Lower lobe of right lung (tissue), 2 donors: ENCODE results near the gene SERPIND1. TPM values are rescaled to one million over a fixed set of nuclear protein-coding genes. Genes with fewer than 3 reads are reported as not detected.
A peak's percentile ranks its signal among the peaks of the same experiment; 100 is the strongest.

Experiments
- ATAC-seq, 2 donors: fragments of 200-7000 bp; cut with Tn5 transposase; one replicate each; pipeline ENCODE4 v1.9.1; 2020 to 2022; ENCODE audit warnings: mild to moderate bottlenecking in 2 of 2, moderate library complexity in 2 of 2
- DNase-seq: peaks from one replicate; pipeline ENCODE4 v3.0.0-alpha.2; 2020
- H3K27ac ChIP-seq: fragments of 200-600 bp; one replicate; pipeline ENCODE4 v1.8.0; 2022
- H3K27me3 ChIP-seq: fragments of 200-600 bp; one replicate; pipeline ENCODE4 v1.8.0; 2022; ENCODE audit warnings: low read depth
- H3K36me3 ChIP-seq: fragments of 200-600 bp; one replicate; pipeline ENCODE4 v1.8.0; 2022; ENCODE audit warnings: mild to moderate bottlenecking
- H3K4me1 ChIP-seq: fragments of 200-600 bp; one replicate; pipeline ENCODE4 v1.8.0; 2022
- H3K4me3 ChIP-seq: fragments of 200-600 bp; one replicate; pipeline ENCODE4 v1.8.0; 2022; ENCODE audit warnings: mild to moderate bottlenecking
- H3K9me3 ChIP-seq: fragments of 200-600 bp; one replicate; pipeline ENCODE4 v1.8.0; 2022
- intact Hi-C: fragments of 100-400 bp; cut with DNase I; formaldehyde crosslinking; loops from one replicate; pipeline ENCODE4 v1.11.0; 2022
- total RNA-seq: library from RNA; stranded (reverse); fragmentation: NEBNext Ultra II Directional; extraction: Animal tissue kit (Norgen Biotek cat#: 25700); gene quantifications from one replicate; pipeline ENCODE4 v1.2.1, GENCODE V29; 2021
- TF ChIP-seq, protein P1 (sequence below): fragments of 200-600 bp; IDR thresholded peaks from one replicate; pipeline ENCODE4 v1.8.0; 2022; ENCODE audit warnings: antibody characterized with exemption, mild to moderate bottlenecking
- donor health status: DM: no; HTN: yes; CAD: no; lungs with severe emphysema.

The SERPIND1 gene
- total RNA-seq, 1 donor from 2014 or later = 0.24 TPM

DNA sequence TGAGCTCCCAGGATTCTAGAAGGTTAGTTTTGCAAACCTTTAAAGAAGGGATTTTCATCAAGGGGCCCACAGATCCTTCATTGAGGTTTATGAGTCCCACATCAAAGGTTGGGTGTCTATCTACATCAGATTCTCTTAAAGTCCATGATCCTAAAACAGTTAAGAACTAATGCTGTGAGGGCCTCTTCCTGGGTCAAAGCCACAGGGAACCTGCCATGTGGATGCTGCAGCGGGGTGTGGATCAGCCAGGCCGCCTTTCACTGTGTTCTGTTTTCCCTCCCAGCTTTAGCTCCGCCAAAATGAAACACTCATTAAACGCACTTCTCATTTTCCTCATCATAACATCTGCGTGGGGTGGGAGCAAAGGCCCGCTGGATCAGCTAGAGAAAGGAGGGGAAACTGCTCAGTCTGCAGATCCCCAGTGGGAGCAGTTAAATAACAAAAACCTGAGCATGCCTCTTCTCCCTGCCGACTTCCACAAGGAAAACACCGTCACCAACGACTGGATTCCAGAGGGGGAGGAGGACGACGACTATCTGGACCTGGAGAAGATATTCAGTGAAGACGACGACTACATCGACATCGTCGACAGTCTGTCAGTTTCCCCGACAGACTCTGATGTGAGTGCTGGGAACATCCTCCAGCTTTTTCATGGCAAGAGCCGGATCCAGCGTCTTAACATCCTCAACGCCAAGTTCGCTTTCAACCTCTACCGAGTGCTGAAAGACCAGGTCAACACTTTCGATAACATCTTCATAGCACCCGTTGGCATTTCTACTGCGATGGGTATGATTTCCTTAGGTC, 5.3 kb downstream of the SERPIND1 start:
- Histone ChIP-seq H3K36me3 (peaks cover 70% of the 10 kb centered on the region), H3K9me3 (no peaks in the 10 kb centered on the region), H3K27ac (no peak overlapping the region), H3K4me1 (peaks cover 12% of the 10 kb centered on the region), H3K4me3 (no peak overlapping the region), H3K27me3 (no peaks in the 10 kb centered on the region)
- DNase-seq = no peak
- TF ChIP-seq, protein P1, sequence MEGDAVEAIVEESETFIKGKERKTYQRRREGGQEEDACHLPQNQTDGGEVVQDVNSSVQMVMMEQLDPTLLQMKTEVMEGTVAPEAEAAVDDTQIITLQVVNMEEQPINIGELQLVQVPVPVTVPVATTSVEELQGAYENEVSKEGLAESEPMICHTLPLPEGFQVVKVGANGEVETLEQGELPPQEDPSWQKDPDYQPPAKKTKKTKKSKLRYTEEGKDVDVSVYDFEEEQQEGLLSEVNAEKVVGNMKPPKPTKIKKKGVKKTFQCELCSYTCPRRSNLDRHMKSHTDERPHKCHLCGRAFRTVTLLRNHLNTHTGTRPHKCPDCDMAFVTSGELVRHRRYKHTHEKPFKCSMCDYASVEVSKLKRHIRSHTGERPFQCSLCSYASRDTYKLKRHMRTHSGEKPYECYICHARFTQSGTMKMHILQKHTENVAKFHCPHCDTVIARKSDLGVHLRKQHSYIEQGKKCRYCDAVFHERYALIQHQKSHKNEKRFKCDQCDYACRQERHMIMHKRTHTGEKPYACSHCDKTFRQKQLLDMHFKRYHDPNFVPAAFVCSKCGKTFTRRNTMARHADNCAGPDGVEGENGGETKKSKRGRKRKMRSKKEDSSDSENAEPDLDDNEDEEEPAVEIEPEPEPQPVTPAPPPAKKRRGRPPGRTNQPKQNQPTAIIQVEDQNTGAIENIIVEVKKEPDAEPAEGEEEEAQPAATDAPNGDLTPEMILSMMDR = no peak
- no peak for ATAC-seq
- intact Hi-C loops = no loop called here

DNA sequence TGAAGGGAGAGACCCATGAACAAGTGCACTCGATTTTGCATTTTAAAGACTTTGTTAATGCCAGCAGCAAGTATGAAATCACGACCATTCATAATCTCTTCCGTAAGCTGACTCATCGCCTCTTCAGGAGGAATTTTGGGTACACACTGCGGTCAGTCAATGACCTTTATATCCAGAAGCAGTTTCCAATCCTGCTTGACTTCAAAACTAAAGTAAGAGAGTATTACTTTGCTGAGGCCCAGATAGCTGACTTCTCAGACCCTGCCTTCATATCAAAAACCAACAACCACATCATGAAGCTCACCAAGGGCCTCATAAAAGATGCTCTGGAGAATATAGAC, 5.9 kb downstream of the SERPIND1 start:
- TF ChIP-seq, protein P1 = no peak
- H3K27me3 ChIP-seq = no peaks in the 10 kb centered on the region
- no peaks in the 10 kb centered on the region for H3K9me3 ChIP-seq
- DNase-seq (no peak), ATAC-seq (peak in 1 of 2 donors; percentile 18)
- peaks cover 12% of the 10 kb centered on the region for H3K4me1 ChIP-seq
- H3K27ac ChIP-seq = no peak overlapping the region
- intact Hi-C loops = no loop called here
- no peak overlapping the region for H3K4me3 ChIP-seq
- peaks cover 66% of the 10 kb centered on the region for H3K36me3 ChIP-seq

DNA sequence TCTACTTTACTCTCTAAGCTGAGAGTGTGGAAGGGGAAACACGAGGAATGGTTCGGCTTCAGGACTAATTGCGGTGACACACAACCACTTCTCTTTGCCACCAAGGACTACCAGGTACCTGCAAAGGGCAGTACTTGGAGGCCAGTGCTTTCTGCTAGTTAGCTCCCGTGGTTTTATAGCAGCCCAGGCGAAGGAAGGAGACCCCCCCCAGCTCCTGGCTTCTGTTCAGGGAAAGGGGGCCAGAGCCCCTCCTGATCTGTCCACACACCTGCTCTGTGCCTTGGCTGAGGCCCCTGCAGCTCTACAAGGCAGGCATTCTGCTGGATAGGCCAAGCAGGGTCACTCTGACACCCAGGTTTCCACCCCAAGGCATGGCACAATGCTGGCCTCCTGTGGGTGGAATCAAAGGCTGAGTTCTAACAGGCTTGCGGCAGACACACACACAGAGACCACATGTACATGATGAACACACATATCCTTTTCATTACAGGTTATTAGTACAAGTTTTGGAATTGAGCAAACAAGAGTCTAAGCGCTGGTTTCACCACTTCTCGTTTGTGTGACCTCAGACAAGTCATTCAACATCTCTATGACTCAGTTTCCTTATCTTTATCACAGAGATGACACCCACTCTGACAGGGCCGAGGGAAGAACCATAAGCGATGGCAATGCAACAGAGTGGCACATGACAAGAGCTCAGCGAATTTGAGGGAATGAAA, 7.5 kb downstream of the SERPIND1 start:
- ATAC-seq (no peak), DNase-seq (no peak)
- H3K9me3 ChIP-seq = no peaks in the 10 kb centered on the region
- TF ChIP-seq, protein P1 = no peak
- no peak overlapping the region for H3K4me3 ChIP-seq
- intact Hi-C loops = no loop called here
- no peak overlapping the region for H3K27ac ChIP-seq
- H3K4me1 ChIP-seq = peaks cover 12% of the 10 kb centered on the region
- no peaks in the 10 kb centered on the region for H3K27me3 ChIP-seq
- peaks cover 70% of the 10 kb centered on the region for H3K36me3 ChIP-seq

DNA sequence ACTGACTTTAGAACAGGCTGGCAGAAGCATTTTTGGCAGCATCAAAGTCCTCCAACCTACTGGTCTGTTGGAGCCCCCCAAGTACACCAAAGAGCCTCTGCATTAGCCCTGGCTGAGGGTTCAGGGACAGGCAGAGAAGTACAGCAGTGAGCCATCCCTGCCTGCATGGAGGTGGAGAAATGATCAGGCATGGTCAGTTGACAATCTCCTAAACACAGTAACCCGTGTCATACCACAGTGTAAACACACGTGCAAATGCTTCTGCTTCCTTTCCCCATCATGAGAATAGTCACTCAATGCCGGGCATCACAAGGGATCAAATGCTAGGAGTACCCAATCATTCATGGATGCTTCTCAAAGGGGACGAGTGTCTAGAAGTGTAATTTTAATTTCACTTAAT, 8.2 kb downstream of the SERPIND1 start:
- Histone ChIP-seq H3K9me3 (no peaks in the 10 kb centered on the region), H3K36me3 (peaks cover 73% of the 10 kb centered on the region), H3K4me1 (peaks cover 12% of the 10 kb centered on the region), H3K27ac (no peak overlapping the region), H3K4me3 (no peak overlapping the region), H3K27me3 (no peaks in the 10 kb centered on the region)
- intact Hi-C loops = no loop called here
- no peak for DNase-seq
- ATAC-seq = no peak
- TF ChIP-seq, protein P1 = no peak

DNA sequence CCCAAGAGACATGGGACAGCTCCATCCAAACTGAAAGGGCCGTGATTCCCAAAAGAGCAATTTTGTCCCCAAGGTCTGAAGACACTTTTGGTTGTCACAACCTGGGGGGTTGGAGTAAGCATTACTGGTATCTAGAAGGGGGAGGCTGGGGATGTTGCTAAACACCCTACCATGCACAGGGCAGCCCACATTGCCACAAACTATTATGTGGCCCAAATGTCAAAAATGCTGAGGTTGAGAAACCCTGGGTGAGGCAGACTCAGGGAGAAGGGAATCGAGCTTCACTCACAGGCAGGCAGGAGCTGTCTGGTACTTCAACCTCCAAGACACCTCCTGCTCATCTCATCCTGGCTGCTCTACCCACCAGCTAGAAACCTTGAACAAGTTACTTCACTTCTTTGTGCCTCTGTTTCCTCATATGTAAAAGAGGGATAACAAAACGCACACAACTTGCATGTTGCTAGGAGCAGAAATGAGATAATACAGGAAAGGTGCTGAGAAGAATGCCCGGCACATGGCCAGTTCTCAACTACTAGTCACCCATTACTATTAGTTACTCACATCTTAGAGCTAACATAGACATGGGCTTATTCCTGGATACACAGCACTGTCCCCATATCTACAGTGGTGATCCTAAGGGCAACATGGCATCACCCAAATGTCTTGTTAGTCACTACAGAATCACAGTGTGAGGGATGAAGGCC, 8.8 kb downstream of the SERPIND1 start:
- DNase-seq = no peak
- TF ChIP-seq, protein P1 = no peak
- peaks cover 79% of the 10 kb centered on the region for H3K36me3 ChIP-seq
- H3K27ac ChIP-seq = no peak overlapping the region
- peaks cover 9% of the 10 kb centered on the region for H3K4me1 ChIP-seq
- no peak overlapping the region for H3K4me3 ChIP-seq
- ATAC-seq = no peak
- intact Hi-C loops = no loop called here
- no peaks in the 10 kb centered on the region for H3K9me3 ChIP-seq
- H3K27me3 ChIP-seq = no peaks in the 10 kb centered on the region
